Thyroid gland (tissue), 4 donors: Measurements from ENCODE around the gene CEP295NL.

Source experiments
- CTCF ChIP-seq, 6 experiments: fragments of 200-600 bp in 3 of 6; fragments of 450-650 bp in 3 of 6; sonication (generic) in 3 of 6; IDR thresholded peaks; one replicate each; pipeline ENCODE4 v1.5.1; 2016 to 2019; ENCODE audit warnings: antibody characterized with exemption in 6 of 6, mild to moderate bottlenecking in 2 of 6, inconsistent platforms in 1 of 6, moderate library complexity in 1 of 6
- POLR2A ChIP-seq, 2 donors: fragments of 450-650 bp; IDR thresholded peaks; one replicate each; pipeline ENCODE4 v1.6.1; 2017; ENCODE audit warnings: antibody characterized with exemption in 2 of 2, mild to moderate bottlenecking in 2 of 2, moderate library complexity in 1 of 2

- no peak for TF ChIP-seq POLR2A (IDR thresholded peaks at IDR 0.05)
- TF ChIP-seq CTCF (IDR thresholded peaks at IDR 0.05): no peak
Measured at GRCh38 chr17:78853926-78854394, 49.0 kb downstream of the CEP295NL start.
